ENCODE measurements around the gene LHX2. TPM values are rescaled to one million over a fixed set of nuclear protein-coding genes. Genes with fewer than 3 reads are reported as not detected.

Gene LHX2
- total and polyA plus RNA-seq, 5 donors = 0.07 to 0.17 TPM; not detected in 3

GRCh38 chr9:124068251-124068650 lies 56.7 kb downstream of the LHX2 start:
- Histone ChIP-seq H3K4me3 (ENCODE audit: low read length) (no peak overlapping the region), H3K27me3 (ENCODE audit: control insufficient read depth, insufficient read depth) (no peaks in the 10 kb centered on the region), H3K27ac (ENCODE audit: low read length) (no peak overlapping the region), H3K4me1 (ENCODE audit: control insufficient read depth, insufficient read depth, low read length) (no peaks in the 10 kb centered on the region), H3K9me3 (ENCODE audit: control insufficient read depth, low read length) (no peaks in the 10 kb centered on the region)
- intact Hi-C loops (cut with DNase I) = no loop called here
- ATAC-seq = no peak
- no peak for DNase-seq
- 89% methylated on average over 3 of the region's 3 CpGs for WGBS

- no peak overlapping the region for H3K27ac ChIP-seq (ENCODE audit: low read length)
- H3K4me3 ChIP-seq (ENCODE audit: low read length) = no peak overlapping the region
- no peaks in the 10 kb centered on the region for H3K27me3 ChIP-seq (ENCODE audit: control insufficient read depth, insufficient read depth)
- WGBS = 66% methylated on average over 1 of the region's 1 CpG
- intact Hi-C loops (cut with DNase I) = no loop called here
- no peak for DNase-seq
- H3K9me3 ChIP-seq (ENCODE audit: control insufficient read depth, low read length) = no peaks in the 10 kb centered on the region
- ATAC-seq = no peak
- no peaks in the 10 kb centered on the region for H3K4me1 ChIP-seq (ENCODE audit: control insufficient read depth, insufficient read depth, low read length)
Measured at GRCh38 chr9:124074746-124075145, 63.2 kb downstream of the LHX2 start.

GRCh38 chr9:124075761-124076160 lies 64.2 kb downstream of the LHX2 start:
- ATAC-seq = no peak

DNA sequence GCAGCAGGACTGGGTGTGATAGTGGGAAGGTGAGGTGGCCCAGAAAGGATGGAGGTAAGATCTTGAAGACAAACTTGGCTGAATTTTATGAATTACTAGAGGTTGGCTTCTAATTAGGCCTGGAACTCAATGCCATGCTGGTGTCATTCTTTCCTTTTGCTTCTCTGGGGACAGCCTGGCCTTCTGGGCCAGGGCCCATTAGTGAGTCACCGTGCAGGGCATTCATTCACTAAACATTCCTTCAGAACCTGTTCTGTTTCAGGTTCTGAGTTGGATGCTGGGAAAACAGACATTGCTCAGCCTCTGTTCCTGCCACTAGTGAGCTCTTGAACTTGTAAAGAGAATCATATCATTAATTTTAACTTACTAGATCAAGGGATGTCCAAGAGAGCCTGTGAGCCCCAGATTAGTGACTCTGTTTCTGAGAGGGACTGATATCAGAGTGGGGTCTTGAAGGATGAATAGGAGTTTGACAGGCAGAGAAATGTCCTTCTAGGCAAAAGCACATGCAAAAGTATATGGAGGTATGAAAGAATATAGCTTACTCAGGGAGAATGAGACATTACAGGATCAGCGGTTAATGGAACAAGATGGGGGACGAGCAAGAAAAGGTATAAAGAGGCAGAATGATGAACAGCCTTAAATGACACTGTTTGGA lies 66.5 kb downstream of the LHX2 start:
- no peak for ATAC-seq

More at GRCh38 chr9:124075761-124076160, 64.2 kb downstream of the LHX2 start:
- H3K4me3 ChIP-seq (ENCODE audit: low read length) = no peak overlapping the region
- no peaks in the 10 kb centered on the region for H3K27me3 ChIP-seq (ENCODE audit: control insufficient read depth, insufficient read depth)
- no peak for DNase-seq
- intact Hi-C loops (cut with DNase I) = no loop called here
- H3K27ac ChIP-seq (ENCODE audit: low read length) = no peak overlapping the region
- 84% methylated on average over 3 of the region's 3 CpGs for WGBS
- H3K9me3 ChIP-seq (ENCODE audit: control insufficient read depth, low read length) = no peaks in the 10 kb centered on the region
- no peaks in the 10 kb centered on the region for H3K4me1 ChIP-seq (ENCODE audit: control insufficient read depth, insufficient read depth, low read length)

DNA sequence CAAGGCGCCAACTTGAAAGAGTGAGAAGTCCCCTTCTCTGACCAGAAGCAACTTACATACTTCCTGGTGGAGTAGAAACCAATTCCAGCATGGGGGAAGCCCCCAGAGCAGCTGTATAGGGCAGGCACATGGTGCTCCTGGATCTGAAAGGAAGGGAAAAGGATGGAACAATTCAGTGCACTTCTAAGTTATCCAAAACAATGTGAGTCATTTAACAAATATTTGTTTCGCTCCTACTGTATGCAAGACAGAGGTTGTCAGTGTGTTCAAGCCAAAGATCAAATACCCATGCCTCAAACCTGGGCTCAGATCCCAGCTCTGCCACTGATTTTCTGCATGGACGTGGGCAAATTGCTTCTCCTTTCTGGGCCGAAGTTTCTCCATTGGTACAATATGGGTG lies 67.1 kb downstream of the LHX2 start:
- intact Hi-C loops (cut with DNase I) = no loop called here
- Histone ChIP-seq H3K27ac (ENCODE audit: low read length) (peak overlapping the region; percentile 80), H3K27me3 (ENCODE audit: control insufficient read depth, insufficient read depth) (no peaks in the 10 kb centered on the region), H3K4me3 (ENCODE audit: low read length) (no peak overlapping the region), H3K9me3 (ENCODE audit: control insufficient read depth, low read length) (no peaks in the 10 kb centered on the region), H3K4me1 (ENCODE audit: control insufficient read depth, insufficient read depth, low read length) (no peaks in the 10 kb centered on the region)
- DNase-seq (no peak), ATAC-seq (peak in 1 of 2 donors; percentile 11)
- 74% methylated on average over 4 of the region's 4 CpGs for WGBS

More for the DNA sequence above, 66.5 kb downstream of the LHX2 start:
- Histone ChIP-seq H3K4me3 (ENCODE audit: low read length) (no peak overlapping the region), H3K27me3 (ENCODE audit: control insufficient read depth, insufficient read depth) (no peaks in the 10 kb centered on the region), H3K9me3 (ENCODE audit: control insufficient read depth, low read length) (no peaks in the 10 kb centered on the region), H3K27ac (ENCODE audit: low read length) (peak overlapping the region; percentile 25), H3K4me1 (ENCODE audit: control insufficient read depth, insufficient read depth, low read length) (no peaks in the 10 kb centered on the region)
- 79% methylated on average over 3 of the region's 3 CpGs for WGBS
- intact Hi-C loops (cut with DNase I) = no loop called here
- DNase-seq = no peak

DNA sequence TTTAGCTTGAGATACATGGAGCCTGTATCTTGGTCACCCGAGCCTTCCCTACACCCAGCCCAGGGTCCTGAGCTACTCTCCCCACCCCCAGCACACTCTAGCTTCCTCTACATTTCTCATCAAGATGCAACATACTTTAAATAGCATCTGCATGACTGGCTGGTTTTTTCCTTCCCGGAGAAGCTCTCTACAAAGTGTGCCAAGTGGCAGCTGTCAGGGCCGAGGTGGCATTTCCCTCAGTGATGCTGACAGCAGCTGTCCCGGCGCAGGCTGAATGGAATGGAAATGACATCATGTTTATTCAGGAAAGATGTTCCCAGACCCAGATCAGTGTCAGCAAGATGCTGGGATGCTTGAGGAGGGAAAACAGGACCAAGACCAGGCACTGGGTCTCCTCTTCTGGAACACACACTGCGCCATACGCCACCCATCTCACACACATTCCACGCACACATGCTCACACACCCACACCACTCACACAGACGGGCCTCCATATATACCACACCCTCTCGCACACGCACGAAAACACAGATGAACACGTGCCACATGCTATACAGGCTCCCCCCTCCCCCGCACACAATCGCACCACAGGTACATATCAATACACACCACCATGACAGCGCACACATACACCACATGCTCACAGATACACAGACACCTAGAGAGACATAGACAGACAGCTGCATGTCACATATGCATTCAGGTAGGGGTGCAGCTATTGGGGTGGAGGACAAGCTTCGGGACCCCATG lies 67.8 kb downstream of the LHX2 start:
- no peaks in the 10 kb centered on the region for H3K27me3 ChIP-seq (ENCODE audit: control insufficient read depth, insufficient read depth)
- H3K27ac ChIP-seq (ENCODE audit: low read length) = peak overlapping the region; percentile 80
- no peaks in the 10 kb centered on the region for H3K9me3 ChIP-seq (ENCODE audit: control insufficient read depth, low read length)
- DNase-seq = peak; percentile 28 to 67 (median 59)
- WGBS = 55% methylated on average over 17 of the region's 17 CpGs
- H3K4me3 ChIP-seq (ENCODE audit: low read length) = no peak overlapping the region
- no peaks in the 10 kb centered on the region for H3K4me1 ChIP-seq (ENCODE audit: control insufficient read depth, insufficient read depth, low read length)
- peak; percentile 81 to 82 for ATAC-seq
- intact Hi-C loops (cut with DNase I) = no loop called here

- ATAC-seq (no peak), DNase-seq (no peak)
- no peaks in the 10 kb centered on the region for H3K9me3 ChIP-seq (ENCODE audit: control insufficient read depth, low read length)
- WGBS = 80% methylated on average over 2 of the region's 2 CpGs
- no peak overlapping the region for H3K27ac ChIP-seq (ENCODE audit: low read length)
- H3K4me1 ChIP-seq (ENCODE audit: control insufficient read depth, insufficient read depth, low read length) = no peaks in the 10 kb centered on the region
- H3K27me3 ChIP-seq (ENCODE audit: control insufficient read depth, insufficient read depth) = no peaks in the 10 kb centered on the region
- intact Hi-C loops (cut with DNase I) = no loop called here
- H3K4me3 ChIP-seq (ENCODE audit: low read length) = no peak overlapping the region
Measured at GRCh38 chr9:124082622-124083021, 71.1 kb downstream of the LHX2 start.

Other genes with a start within 250 kb of the LHX2 start
- gene DENND1A, start 81.6 kb upstream of the LHX2 start, total RNA-seq = 10 to 100 TPM; 16.9 to 19.3 (median 17.6) TPM
- gene DENND1A, start 81.6 kb upstream of the LHX2 start, polyA plus RNA-seq = 11.4 TPM
- 10 to 100 TPM; 12.0 to 19.2 (median 15.6) TPM for gene NEK6, start 246.2 kb downstream of the LHX2 start, total RNA-seq
- 4.7 TPM for gene NEK6, start 246.2 kb downstream of the LHX2 start, polyA plus RNA-seq